Lower leg skin (tissue), 4 donors: ENCODE data around the gene PAX7. TPM values are rescaled to one million over a fixed set of nuclear protein-coding genes. Genes with fewer than 3 reads are reported as not detected.
"Not testable (repeated sequence)": the region's sequence is repeated elsewhere in the genome, so short reads cannot be mapped to it uniquely, and the experiment has no call there.

ENCODE experiments used
- DNase-seq, 2 donors: peaks; one replicate each; pipeline ENCODE4 v3.0.0-alpha.2; 2019; ENCODE audit warnings: low spot score in 2 of 2
- H3K4me3 ChIP-seq: fragments of 200-600 bp; sonication (generic); 2 replicates; pipeline ENCODE4 v1.5.1; 2017; ENCODE audit warnings: mild to moderate bottlenecking, low read depth; ENCODE audit not compliant: poor library complexity, severe bottlenecking
- CTCF ChIP-seq, 3 donors: fragments of 450-650 bp; IDR thresholded peaks; one replicate each; pipeline ENCODE4 v1.5.1; 2016; ENCODE audit warnings: antibody characterized with exemption in 3 of 3, mild to moderate bottlenecking in 3 of 3, moderate library complexity in 2 of 3
- POLR2A ChIP-seq, 2 donors: fragments of 450-650 bp; IDR thresholded peaks; one replicate each; pipeline ENCODE4 v1.6.1; 2016 to 2017; ENCODE audit warnings: antibody characterized with exemption in 2 of 2, mild to moderate bottlenecking in 1 of 2, moderate library complexity in 1 of 2
- WGBS, 2 donors: methylation state at CpG; one replicate each; pipeline ENCODE4 v1.1.5; 2018; 5-methylcytosine and 5-hydroxymethylcytosine counted together
- intact Hi-C: fragments of 100-400 bp; cut with DNase I; formaldehyde crosslinking; loops from one replicate; pipeline ENCODE4 v1.15.0; 2023; ENCODE audit warnings: low total_unique reads
- total RNA-seq, 4 donors: library from RNA; depleted of rRNA; stranded (reverse); fragments of >200 nt; gene quantifications; one replicate each; pipeline ENCODE4 v1.1.0, GENCODE V29; 2016

Gene PAX7
- total RNA-seq, 4 donors from 2014 or later: 0.06 to 0.11 TPM; not detected in 2

DNA sequence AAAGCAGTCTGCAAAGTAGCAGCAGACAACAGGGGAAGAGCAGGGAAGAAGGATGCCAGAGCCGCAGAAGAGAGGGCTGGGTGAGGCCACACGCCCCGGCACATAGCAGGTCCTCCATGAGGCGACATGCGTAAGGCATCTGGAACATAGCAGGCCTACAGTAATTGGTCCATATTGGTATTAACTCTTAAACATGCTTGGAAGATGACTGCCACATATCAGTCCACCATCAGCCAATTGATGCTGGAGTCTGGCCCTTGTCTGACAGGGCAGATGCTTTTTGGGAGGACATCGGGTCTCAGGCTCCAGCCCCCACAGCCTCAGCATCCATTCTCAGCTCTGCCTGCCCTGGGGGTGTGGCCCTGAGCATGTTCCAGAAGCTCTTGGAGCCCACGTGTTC is 135.1 kb downstream of the PAX7 start:
- TF ChIP-seq POLR2A (IDR thresholded peaks at IDR 0.05) (no peak), CTCF (IDR thresholded peaks at IDR 0.05) (no peak)
- intact Hi-C loops: no loop called here
- WGBS, 2 donors: 62 to 65% methylated on average over 7 of the region's 7 CpGs
- DNase-seq: no peak
- no peak overlapping the region for H3K4me3 ChIP-seq

DNA sequence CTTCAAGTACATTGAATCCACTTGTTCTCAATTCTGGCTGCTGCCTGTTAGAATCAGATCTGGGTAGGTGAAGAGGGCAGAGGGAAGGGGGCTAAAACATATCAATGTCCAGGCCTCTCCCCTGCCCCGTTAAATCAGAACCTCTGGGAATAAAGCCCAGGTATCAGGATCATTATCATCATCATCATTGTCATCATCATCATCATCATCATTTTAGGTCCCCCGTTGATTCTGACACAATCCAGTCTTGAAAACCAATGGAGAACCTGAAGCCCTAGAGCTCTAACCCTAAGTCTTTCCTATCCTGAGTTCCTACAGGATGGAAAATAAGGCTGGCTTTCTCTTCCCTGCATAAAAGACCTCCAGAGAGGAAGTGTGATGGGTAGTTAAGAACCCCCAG is 135.7 kb downstream of the PAX7 start:
- H3K4me3 ChIP-seq: no peak overlapping the region
- intact Hi-C loops: no loop called here
- DNase-seq: no peak
- TF ChIP-seq CTCF (IDR thresholded peaks at IDR 0.05): no peak
- TF ChIP-seq POLR2A (IDR thresholded peaks at IDR 0.05): no peak
- WGBS, 2 donors: 79 to 91% methylated on average over 2 of the region's 2 CpGs

DNA sequence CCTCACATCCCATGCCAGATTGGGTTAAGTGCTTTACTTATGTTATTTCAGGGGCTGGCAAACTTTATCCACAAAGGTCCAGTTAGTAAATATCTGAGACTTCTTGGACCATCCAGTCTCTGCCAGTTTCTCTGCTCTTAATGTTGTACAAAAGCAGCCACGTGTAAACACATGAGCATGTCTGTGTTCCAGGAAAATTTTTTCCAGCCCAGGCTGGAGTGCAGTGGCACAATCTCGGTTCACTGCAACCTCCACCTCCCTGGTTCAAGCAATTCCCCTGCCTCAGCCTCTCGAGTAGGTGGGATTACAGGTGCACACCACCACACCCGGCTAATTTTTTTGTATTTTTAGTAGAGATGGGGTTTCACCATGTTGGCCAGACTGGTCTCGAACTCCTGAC is 136.9 kb downstream of the PAX7 start:
- 64 to 67% methylated on average over 5 of the region's 5 CpGs for WGBS, 2 donors
- H3K4me3 ChIP-seq, DNase-seq, intact Hi-C loops: not testable (repeated sequence)

DNA sequence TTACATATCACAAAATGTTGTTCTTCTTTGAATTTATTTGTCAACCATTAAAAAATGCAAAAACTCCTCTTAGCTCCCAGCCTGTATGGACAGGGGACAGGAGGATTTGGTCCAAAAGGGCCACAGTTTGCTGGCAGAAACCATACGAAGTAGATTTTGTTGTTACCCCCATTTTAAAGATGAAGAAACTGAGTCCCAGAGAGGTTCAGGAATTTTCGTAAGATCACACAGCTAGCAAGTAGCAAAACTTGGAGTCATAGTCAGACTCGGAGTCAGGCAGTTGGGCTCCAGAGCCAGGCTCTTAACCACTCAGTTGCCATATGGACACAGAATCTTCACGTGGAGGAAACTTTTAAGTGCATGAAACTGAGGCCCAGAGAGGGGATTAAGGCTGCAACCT is 137.4 kb downstream of the PAX7 start:
- TF ChIP-seq POLR2A (IDR thresholded peaks at IDR 0.05) (no peak), CTCF (IDR thresholded peaks at IDR 0.05) (no peak)
- 57 to 60% methylated on average over 4 of the region's 4 CpGs for WGBS, 2 donors
- intact Hi-C loops: no loop called here
- H3K4me3 ChIP-seq: no peak overlapping the region
- DNase-seq: no peak

GRCh38 chr1:18769140-18769539 is 138.5 kb downstream of the PAX7 start:
- WGBS, 2 donors: 52 to 72% methylated on average over 7 of the region's 7 CpGs
- TF ChIP-seq POLR2A (IDR thresholded peaks at IDR 0.05) (no peak), CTCF (IDR thresholded peaks at IDR 0.05) (no peak)
- DNase-seq: no peak
- H3K4me3 ChIP-seq: no peak overlapping the region
- intact Hi-C loops: no loop called here

DNA sequence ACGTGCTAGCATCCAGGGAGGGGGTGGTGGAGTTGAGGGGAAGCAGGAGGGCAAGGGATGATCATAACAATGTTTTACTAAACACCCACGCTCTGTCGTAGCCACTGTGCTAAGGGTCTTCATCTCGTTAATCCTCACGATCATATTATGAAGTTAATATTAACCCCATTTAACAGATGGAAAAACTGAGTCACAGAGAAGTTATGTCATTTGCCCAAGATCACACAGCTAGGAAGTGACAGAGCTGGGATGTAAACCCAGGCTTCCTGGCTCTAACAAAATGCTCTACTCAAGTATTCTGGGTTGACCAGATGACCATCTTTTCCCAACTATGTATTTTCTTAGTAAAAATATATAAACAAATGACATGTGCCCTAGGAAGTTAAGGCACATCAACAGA is 140.2 kb downstream of the PAX7 start:
- TF ChIP-seq POLR2A (IDR thresholded peaks at IDR 0.05) (no peak), CTCF (IDR thresholded peaks at IDR 0.05) (no peak)
- intact Hi-C loops: no loop called here
- WGBS, 2 donors: 66 to 78% methylated on average over 5 of the region's 5 CpGs
- H3K4me3 ChIP-seq: no peak overlapping the region
- no peak for DNase-seq
